SK-N-SH treated with all-trans-retinoic acid at 6 μM for 48 hours (cell line): Measurements from ENCODE around the gene MNT.

Source experiments
- ATAC-seq: fragments of 200-7000 bp; cut with Tn5 transposase; 3 replicates; pipeline ENCODE4 v1.9.1; 2020; ENCODE audit warnings: mild to moderate bottlenecking, moderate library complexity
- BACH2 ChIP-seq: fragments of 250-450 bp; sonication (Bioruptor Pico); IDR thresholded peaks from 2 replicates; pipeline ENCODE4 v1.9.0; 2021; ENCODE audit warnings: mild to moderate bottlenecking, borderline replicate concordance
- CREB5 ChIP-seq: fragments of 250-450 bp; sonication (Bioruptor Pico); IDR thresholded peaks from 2 replicates; pipeline ENCODE4 v1.5.1; 2020; ENCODE audit warnings: low read depth, mild to moderate bottlenecking, moderate library complexity
- CSDC2 ChIP-seq: fragments of 250-450 bp; sonication (Bioruptor Pico); IDR thresholded peaks from 2 replicates; pipeline ENCODE4 v1.5.0; 2020; ENCODE audit warnings: mild to moderate bottlenecking, moderate library complexity
- CSRNP3 ChIP-seq: fragments of 250-450 bp; sonication (Bioruptor Pico); IDR thresholded peaks from 2 replicates; pipeline ENCODE4 v1.5.1; 2021; ENCODE audit warnings: mild to moderate bottlenecking, moderate library complexity
- ESRRG ChIP-seq: fragments of 250-450 bp; sonication (Bioruptor Pico); IDR thresholded peaks from 2 replicates; pipeline ENCODE4 v1.6.1; 2021; ENCODE audit warnings: mild to moderate bottlenecking
- ISL1 ChIP-seq: fragments of 250-450 bp; sonication (Bioruptor Pico); IDR thresholded peaks from 2 replicates; pipeline ENCODE4 v2.1.2; 2022; ENCODE audit warnings: mild to moderate bottlenecking, moderate library complexity
- OSR1 ChIP-seq: fragments of 250-450 bp; sonication (Bioruptor Pico); IDR thresholded peaks from 2 replicates; pipeline ENCODE4 v1.8.0; 2022; ENCODE audit warnings: moderate library complexity, mild to moderate bottlenecking, inconsistent platforms
- PATZ1 ChIP-seq: fragments of 250-450 bp; sonication (Bioruptor Pico); IDR thresholded peaks from 2 replicates; pipeline ENCODE4 v1.8.0; 2020; ENCODE audit warnings: mild to moderate bottlenecking, moderate library complexity, borderline replicate concordance
- POU6F1 ChIP-seq: fragments of 250-450 bp; sonication (Bioruptor Pico); IDR thresholded peaks from 2 replicates; pipeline ENCODE4 v1.8.0; 2021; ENCODE audit warnings: low read depth, mild to moderate bottlenecking, moderate library complexity, borderline replicate concordance
- PPARA ChIP-seq: fragments of 250-450 bp; sonication (Bioruptor Pico); IDR thresholded peaks from 2 replicates; pipeline ENCODE4 v1.5.0; 2020; ENCODE audit warnings: mild to moderate bottlenecking, borderline replicate concordance
- RARB ChIP-seq: fragments of 250-450 bp; sonication (Bioruptor Pico); IDR thresholded peaks from 2 replicates; pipeline ENCODE4 v1.8.0; 2021; ENCODE audit warnings: mild to moderate bottlenecking, moderate library complexity
- SNAI2 ChIP-seq: fragments of 250-450 bp; sonication (Bioruptor Pico); IDR thresholded peaks from 2 replicates; pipeline ENCODE4 v1.5.0; 2020; ENCODE audit warnings: mild to moderate bottlenecking, moderate library complexity
- TSHZ2 ChIP-seq: fragments of 250-450 bp; sonication (Bioruptor Pico); IDR thresholded peaks from 2 replicates; pipeline ENCODE4 v1.5.0; 2020; ENCODE audit warnings: mild to moderate bottlenecking, moderate library complexity
- ZC3H10 ChIP-seq: fragments of 250-450 bp; sonication (Bioruptor Pico); IDR thresholded peaks from 2 replicates; pipeline ENCODE4 v1.5.1; 2021; ENCODE audit warnings: mild to moderate bottlenecking, moderate library complexity
- ZFP3 ChIP-seq: fragments of 250-450 bp; sonication (Bioruptor Pico); IDR thresholded peaks from 2 replicates; pipeline ENCODE4 v1.5.0; 2020; ENCODE audit warnings: mild to moderate bottlenecking, moderate library complexity
- ZNF70 ChIP-seq: fragments of 450-650 bp; formaldehyde crosslinking; IDR thresholded peaks from 2 replicates; pipeline ENCODE4 v1.5.0; 2020; ENCODE audit warnings: mild to moderate bottlenecking, moderate library complexity

Gene MNT

GRCh38 chr17:2387086-2388019 is 13.5 kb downstream of the MNT start:
- TF ChIP-seq PPARA (CRISPR knock-in tag), result no peak
- TF ChIP-seq ZC3H10 (CRISPR knock-in tag), result no peak

GRCh38 chr17:2386400-2387085 is 14.3 kb downstream of the MNT start:
- TF ChIP-seq TSHZ2 (CRISPR knock-in tag) (no peak), ZNF70 (CRISPR knock-in tag) (no peak), SNAI2 (no peak), BACH2 (CRISPR knock-in tag) (no peak), ISL1 (CRISPR knock-in tag) (no peak), OSR1 (CRISPR knock-in tag) (no peak), CREB5 (CRISPR knock-in tag) (no peak), CSDC2 (CRISPR knock-in tag) (no peak), PPARA (CRISPR knock-in tag) (no peak), ESRRG (CRISPR knock-in tag) (no peak), CSRNP3 (CRISPR knock-in tag) (no peak), ZFP3 (no peak), PATZ1 (CRISPR knock-in tag) (no peak), RARB (CRISPR knock-in tag) (no peak), POU6F1 (CRISPR knock-in tag) (no peak)
- TF ChIP-seq, all 23 proteins: peak for 0
- no peak for ATAC-seq

More at GRCh38 chr17:2387086-2388019, 13.5 kb downstream of the MNT start:
- no peak for ATAC-seq

- TF ChIP-seq ZNF70 (CRISPR knock-in tag) (no peak), TSHZ2 (CRISPR knock-in tag) (no peak), BACH2 (CRISPR knock-in tag) (no peak), PATZ1 (CRISPR knock-in tag) (no peak), SNAI2 (no peak)
- no peak for ATAC-seq
Observed at GRCh38 chr17:2385240-2386210, 15.3 kb downstream of the MNT start.
